HEK293 (cell line): ENCODE data around the gene RASA2.

Experiments
- CTCF ChIA-PET: fragments of 350-600 bp; formaldehyde crosslinking; extraction: SDS; loops from one replicate; lab custom pipeline; 2021; ENCODE audit warnings: antibody characterized with exemption; lab: Yijun Ruan, JAX
- POLR2A ChIA-PET: fragments of 300-600 bp; formaldehyde crosslinking; extraction: SDS; loops from one replicate; lab custom pipeline; 2020; ENCODE audit warnings: antibody characterized with exemption, inconsistent platforms; lab: Yijun Ruan, JAX
- H3K27ac ChIP-seq: fragments of 200-500 bp; sonication (Bioruptor generic); 2 replicates; pipeline ENCODE4 v1.5.1; 2014; ENCODE audit warnings: low read depth, low read length, control low read depth, inconsistent platforms; ENCODE audit errors: extremely low read depth
- H3K36me3 ChIP-seq, 2 experiments: fragments of 200-500 bp in 1 of 2; sonication (Bioruptor generic) in 1 of 2; 1 replicate in 1 of 2; 2 replicates in 1 of 2; pipeline ENCODE4 v1.5.1; 2014 to 2017; ENCODE audit warnings: inconsistent platforms in 2 of 2, low read length in 2 of 2; ENCODE audit not compliant: control insufficient read depth in 2 of 2, insufficient read depth in 1 of 2
- H3K4me1 ChIP-seq: fragments of 200-500 bp; sonication (Bioruptor generic); 2 replicates; pipeline ENCODE4 v1.5.1; 2014; ENCODE audit warnings: mild to moderate bottlenecking, low read length, inconsistent platforms; ENCODE audit not compliant: control insufficient read depth, insufficient read depth
- H3K4me3 ChIP-seq: 2 replicates; pipeline ENCODE4 v1.5.1; 2011; ENCODE audit warnings: low read depth, mild to moderate bottlenecking, control low read depth, low read length, moderate library complexity
- H3K9me3 ChIP-seq: fragments of 200-500 bp; sonication (Bioruptor generic); 2 replicates; pipeline ENCODE4 v1.5.1; 2014; ENCODE audit warnings: low read depth, low read length, inconsistent platforms; ENCODE audit not compliant: control insufficient read depth, insufficient read depth
- HOXA7 ChIP-seq: sonication (generic); formaldehyde crosslinking; IDR thresholded peaks from 2 replicates; pipeline ENCODE4 v1.8.1; 2022; ENCODE audit warnings: missing genetic modification reagents, borderline replicate concordance
- MZF1 ChIP-seq: fragments of 450-650 bp; formaldehyde crosslinking; IDR thresholded peaks from 2 replicates; pipeline ENCODE4 v1.5.1; 2017; ENCODE audit warnings: missing biosample characterization, missing genetic modification characterization, borderline replicate concordance
- RBAK ChIP-seq: fragments of 450-650 bp; formaldehyde crosslinking; IDR thresholded peaks from 2 replicates; pipeline ENCODE4 v1.5.1; 2016; ENCODE audit warnings: missing biosample characterization, missing genetic modification characterization
- SP2 ChIP-seq: fragments of 450-650 bp; formaldehyde crosslinking; IDR thresholded peaks from 2 replicates; pipeline ENCODE4 v1.5.1; 2016; ENCODE audit warnings: missing biosample characterization, missing genetic modification characterization
- ZBTB10 ChIP-seq: fragments of 450-650 bp; formaldehyde crosslinking; IDR thresholded peaks from 2 replicates; pipeline ENCODE4 v1.5.1; 2016; ENCODE audit warnings: missing biosample characterization, missing genetic modification characterization
- ZBTB8A ChIP-seq: fragments of 450-650 bp; formaldehyde crosslinking; IDR thresholded peaks from 2 replicates; pipeline ENCODE4 v1.5.1; 2016; ENCODE audit warnings: missing biosample characterization, missing genetic modification characterization
- ZNF362 ChIP-seq: fragments of 450-650 bp; formaldehyde crosslinking; IDR thresholded peaks from 2 replicates; pipeline ENCODE4 v1.5.1; 2016; ENCODE audit warnings: missing biosample characterization, missing genetic modification characterization
- ZNF423 ChIP-seq: fragments of 450-650 bp; formaldehyde crosslinking; IDR thresholded peaks from 2 replicates; pipeline ENCODE4 v1.5.1; 2016; ENCODE audit warnings: missing biosample characterization, missing genetic modification characterization
- ZNF518A ChIP-seq: fragments of 450-650 bp; formaldehyde crosslinking; conservative IDR thresholded peaks from 2 replicates; pipeline ENCODE4 v1.5.1; 2016; ENCODE audit warnings: low read depth, missing biosample characterization, missing genetic modification characterization
- ZNF677 ChIP-seq: fragments of 450-650 bp; IDR thresholded peaks from 2 replicates; pipeline ENCODE4 v1.5.0; 2018; ENCODE audit warnings: missing biosample characterization, mild to moderate bottlenecking, missing genetic modification characterization, moderate library complexity
- ZNF701 ChIP-seq: fragments of 450-650 bp; formaldehyde crosslinking; IDR thresholded peaks from 2 replicates; pipeline ENCODE4 v1.5.1; 2016; ENCODE audit warnings: missing biosample characterization, missing genetic modification characterization
- ZSCAN5A ChIP-seq: fragments of 450-650 bp; formaldehyde crosslinking; IDR thresholded peaks from 2 replicates; pipeline ENCODE4 v1.5.1; 2016; ENCODE audit warnings: missing biosample characterization, missing genetic modification characterization

Gene RASA2

GRCh38 chr3:141537856-141538255, 51.0 kb downstream of the RASA2 start:
- Histone ChIP-seq H3K36me3 (peaks cover 0 to 19% of the 10 kb centered on the region in 2 experiments; a peak in 1 of 3 replicates), H3K4me3 (no peak overlapping the region), H3K4me1 (no peaks in the 10 kb centered on the region), H3K9me3 (no peaks in the 10 kb centered on the region), H3K27ac (no peak overlapping the region)
- ChIA-PET POLR2A (no interaction called here), CTCF (no interaction called here)
- no peak for TF ChIP-seq ZBTB10 (tag by site-specific recombination)
- no peak for TF ChIP-seq ZBTB8A
- TF ChIP-seq ZNF677, result no peak
- no peak for TF ChIP-seq ZSCAN5A (tag by site-specific recombination)
- TF ChIP-seq ZNF423 (tag by site-specific recombination), result no peak
- no peak for TF ChIP-seq RBAK (tag by site-specific recombination)

- no peaks in the 10 kb centered on the region for H3K4me1 ChIP-seq
- TF ChIP-seq ZNF362 (no peak), SP2 (tag by site-specific recombination) (no peak), HOXA7 (CRISPR knock-in tag) (no peak), ZNF701 (no peak), MZF1 (tag by site-specific recombination) (no peak), ZNF518A (tag by site-specific recombination) (no peak)
- TF ChIP-seq, all 188 proteins: peak for 0
- POLR2A ChIA-PET, result no interaction called here
- CTCF ChIA-PET, result interaction anchor here (0.7 to 0.8 kb wide), 2 partner anchors 78 to 336 kb away, joined by 3 to 8 read pairs; no protein-coding TSS in a partner anchor
- no peaks in the 10 kb centered on the region for H3K9me3 ChIP-seq
- H3K4me3 ChIP-seq, result no peak overlapping the region
- H3K36me3 ChIP-seq, result peaks cover 4 to 22% of the 10 kb centered on the region in 2 experiments; a peak in 1 of 3 replicates
- no peak overlapping the region for H3K27ac ChIP-seq
Observed at GRCh38 chr3:141538568-141539240, 51.9 kb downstream of the RASA2 start.
